Endothelial cell of umbilical vein (primary cell): ENCODE data around the gene ABHD10. TPM values are rescaled to one million over a fixed set of nuclear protein-coding genes. Genes with fewer than 3 reads are reported as not detected.

Source experiments
- BruUV-seq: library from RNA; stranded (reverse); fragments of 400-500 nt; replicated peaks from 2 replicates; lab custom pipeline; 2021; lab: Mats Ljungman, UMichigan
- CTCF ChIA-PET: fragments of 300-600, 350-600 bp; sonication (Branson Sonifier 250); formaldehyde crosslinking; loops from one replicate; lab custom pipeline; 2021; ENCODE audit warnings: antibody characterized with exemption, inconsistent platforms; lab: Charles Lee
- POLR2A ChIA-PET: fragments of 300-600, 350-600 bp; sonication (Branson Sonifier 250); formaldehyde crosslinking; loops from one replicate; lab custom pipeline; 2021; ENCODE audit warnings: antibody characterized with exemption, inconsistent platforms; lab: Charles Lee
- DNase-seq: peaks from one replicate; pipeline ENCODE4 v3.0.0-alpha.2; 2011; ENCODE audit warnings: low read depth, low spot score
- FAIRE-seq: peaks from 2 replicates; lab custom pipeline; 2011; peaks lifted over from hg19 to GRCh38; lab: Jason Lieb, UNC
- H2AFZ ChIP-seq: 2 replicates; pipeline ENCODE4 v1.6.0; 2012; ENCODE audit warnings: low read depth, low read length, control low read depth, inconsistent platforms
- H3K27ac ChIP-seq: 2 replicates; pipeline ENCODE4 v1.5.1; 2011; ENCODE audit warnings: low read depth, mild to moderate bottlenecking, control low read depth, low read length, moderate library complexity; ENCODE audit not compliant: insufficient read depth
- H3K27me3 ChIP-seq, 2 experiments: 2 replicates each; pipeline versions ENCODE4 v1.6.0 to v1.6.1; 2011; ENCODE audit warnings: low read length in 2 of 2, mixed read lengths in 1 of 2; ENCODE audit not compliant: control insufficient read depth in 2 of 2, insufficient read depth in 2 of 2
- H3K36me3 ChIP-seq, 2 experiments: 2 replicates in 1 of 2; 3 replicates in 1 of 2; pipeline ENCODE4 v1.5.1; 2011; ENCODE audit warnings: low read length in 2 of 2, mild to moderate bottlenecking in 1 of 2, moderate library complexity in 1 of 2; ENCODE audit not compliant: control insufficient read depth in 2 of 2, insufficient read depth in 2 of 2; ENCODE audit errors: extremely low read depth in 1 of 2
- H3K4me1 ChIP-seq: 3 replicates; pipeline ENCODE4 v1.5.1; 2011; ENCODE audit warnings: mild to moderate bottlenecking, low read length; ENCODE audit not compliant: control insufficient read depth, insufficient read depth; ENCODE audit errors: extremely low read depth
- H3K4me2 ChIP-seq: 2 replicates; pipeline ENCODE4 v1.6.1; 2011; ENCODE audit warnings: low read length, control low read depth, mixed read lengths; ENCODE audit not compliant: insufficient read depth
- H3K4me3 ChIP-seq, 3 experiments: fragments of 200-600 bp in 1 of 3; sonication (generic), shearing (Covaris generic) in 1 of 3; replicated peaks in 1 of 3; 2 replicates each; pipeline ENCODE4 v1.5.1; 2011 to 2016; ENCODE audit warnings: control low read depth in 3 of 3, low read length in 3 of 3, mild to moderate bottlenecking in 2 of 3, inconsistent platforms in 1 of 3, low read depth in 1 of 3, moderate library complexity in 1 of 3; ENCODE audit not compliant: insufficient read depth in 1 of 3
- H3K79me2 ChIP-seq: 2 replicates; pipeline ENCODE4 v1.6.0; 2012; ENCODE audit warnings: low read length, inconsistent platforms; ENCODE audit not compliant: control insufficient read depth, insufficient read depth
- H3K9ac ChIP-seq: replicated peaks from 2 replicates; pipeline ENCODE3; 2011; ENCODE audit warnings: low read length, control low read depth; ENCODE audit not compliant: insufficient read depth; ENCODE audit errors: extremely low read depth
- H3K9me1 ChIP-seq: replicated peaks from 3 replicates; pipeline ENCODE4 v1.6.0; 2011; ENCODE audit warnings: mild to moderate bottlenecking, low read length; ENCODE audit not compliant: control insufficient read depth, insufficient read depth; ENCODE audit errors: extremely low read depth
- H3K9me3 ChIP-seq: replicated peaks from 2 replicates; pipeline ENCODE4 v1.5.1; 2012; ENCODE audit warnings: low read length, inconsistent platforms; ENCODE audit not compliant: control insufficient read depth, insufficient read depth
- H4K20me1 ChIP-seq: replicated peaks from 2 replicates; pipeline ENCODE3; 2011; ENCODE audit warnings: mild to moderate bottlenecking, low read length; ENCODE audit not compliant: control insufficient read depth, insufficient read depth; ENCODE audit errors: extremely low read depth
- EZH2 ChIP-seq: IDR thresholded peaks from 2 replicates; pipeline ENCODE4 v1.6.1; 2012; ENCODE audit warnings: borderline replicate concordance, low read depth, mild to moderate bottlenecking, moderate library complexity, low read length, inconsistent platforms; ENCODE audit not compliant: severe bottlenecking
- FOS ChIP-seq: IDR thresholded peaks from 2 replicates; pipeline ENCODE4 v1.6.1; 2011; ENCODE audit warnings: mild to moderate bottlenecking, low read length, moderate library complexity, borderline replicate concordance; ENCODE audit not compliant: insufficient read depth
- GATA2 ChIP-seq: IDR thresholded peaks from 2 replicates; pipeline ENCODE4 v1.7.0; 2011; ENCODE audit warnings: low read depth, mild to moderate bottlenecking, moderate library complexity, mixed read lengths, low read length; ENCODE audit not compliant: insufficient read length, insufficient read depth
- JUN ChIP-seq: IDR thresholded peaks from 2 replicates; pipeline ENCODE4 v1.6.1; 2011; ENCODE audit warnings: borderline replicate concordance, low read depth; ENCODE audit not compliant: insufficient read length, insufficient read depth
- MYC ChIP-seq: IDR thresholded peaks from one replicate; pipeline ENCODE4 v1.6.1; 2011; ENCODE audit warnings: mild to moderate bottlenecking, low read depth, low read length
- POLR2A ChIP-seq: IDR thresholded peaks from 2 replicates; pipeline ENCODE4 v1.6.1; 2012; ENCODE audit warnings: low read depth, mild to moderate bottlenecking, control low read depth, low read length
- POLR2AphosphoS5 ChIP-seq: IDR thresholded peaks from 2 replicates; pipeline ENCODE4 v1.6.1; 2012; ENCODE audit warnings: low read depth, mild to moderate bottlenecking, control low read depth, low read length, moderate library complexity; ENCODE audit not compliant: insufficient read depth
- dilution Hi-C: fragments of 300-500 bp; cut with MboI; formaldehyde crosslinking; loops from one replicate; pipeline ENCODE4 v1.15.0; 2019; ENCODE audit warnings: low sequenced_read_pairs; ENCODE audit not compliant: extremely low pct_ligation_motif_present
- intact Hi-C: fragments of 100-400 bp; cut with micrococcal nuclease; formaldehyde crosslinking; loops from one replicate; pipeline ENCODE4 v1.10.0; 2022
- polyA plus RNA-seq, 4 experiments: library from polyadenylated mRNA; depleted of rRNA in 3 of 4; stranded (reverse) in 3 of 4; unstranded in 1 of 4; fragments of >200 nt; gene quantifications; 2 replicates each; pipeline versions ENCODE4 v1.2.1 to v1.2.3, GENCODE V29; 2011 to 2012; ENCODE audit warnings: missing spikeins in 1 of 4
- total RNA-seq: library from RNA; stranded (reverse); gene quantifications from 2 replicates; pipeline ENCODE4 v1.2.3, GENCODE V29; 2021
- TF ChIP-seq, protein P1 (sequence below), 2 donors: IDR thresholded peaks; 1 replicate in 1 of 2; 2 replicates in 1 of 2; pipeline ENCODE4 v1.5.1; 2011; ENCODE audit warnings: low read length in 2 of 2, mild to moderate bottlenecking in 2 of 2, moderate library complexity in 2 of 2, control low read depth in 1 of 2, inconsistent platforms in 1 of 2, low read depth in 1 of 2; ENCODE audit not compliant: insufficient read depth in 1 of 2; ENCODE audit errors: extremely low read depth in 1 of 2
- TF ChIP-seq, protein P2 (sequence below): IDR thresholded peaks from 2 replicates; pipeline ENCODE4 v1.6.1; 2011; ENCODE audit not compliant: insufficient read depth, insufficient read length

ABHD10 gene
- total and polyA plus RNA-seq, 2 donors (not counting 3 experiments of a cell fraction or from before 2014, with no cell fraction given) = 10.0 to 37.0 TPM

DNA sequence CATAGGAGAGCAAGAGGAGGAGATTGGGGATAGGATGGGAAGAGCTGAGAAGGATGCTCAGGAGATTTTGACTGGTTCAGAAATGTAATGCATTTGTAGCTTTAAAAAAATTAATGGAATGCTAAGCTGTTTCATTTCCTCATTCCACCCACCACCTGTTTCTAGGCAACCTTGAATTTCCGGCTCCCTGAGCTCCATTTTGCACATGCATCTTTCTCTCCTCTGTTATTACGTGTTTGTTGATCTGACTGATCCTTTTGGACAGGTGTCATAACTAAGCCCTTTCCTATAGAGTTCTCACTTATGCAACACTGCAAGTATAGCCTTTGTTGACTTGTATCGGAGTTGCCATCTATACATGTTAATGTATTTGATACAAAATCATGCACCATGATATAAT, 60.0 kb downstream of the ABHD10 start:
- H3K27ac ChIP-seq = no peak overlapping the region
- H3K27me3 ChIP-seq = no peaks in the 10 kb centered on the region
- ChIA-PET POLR2A (no interaction called here), CTCF (interaction anchor here (1.2 to 2.6 kb wide), 5 partner anchors 23 to 370 kb away, joined by 3 to 13 read pairs (median 3); partner anchors contain the start of gene ABHD10)
- H3K9me3 ChIP-seq = no peaks in the 10 kb centered on the region
- H3K4me1 ChIP-seq = no peaks in the 10 kb centered on the region
- H4K20me1 ChIP-seq = no peaks in the 10 kb centered on the region
- no peak overlapping the region for H3K4me2 ChIP-seq
- intact Hi-C loops = no loop called here
- no peaks in the 10 kb centered on the region for H3K36me3 ChIP-seq
- no peak for FAIRE-seq
- H3K9ac ChIP-seq = no peak overlapping the region
- no peaks in the 10 kb centered on the region for H3K9me1 ChIP-seq
- no peaks in the 10 kb centered on the region for H3K79me2 ChIP-seq
- H3K4me3 ChIP-seq = no peak overlapping the region
- H2AFZ ChIP-seq = no peak overlapping the region
- BruUV-seq = no TSS peak
- DNase-seq = no peak
- dilution Hi-C loops = no loop called here
- TF ChIP-seq MYC = no peak
- TF ChIP-seq GATA2 = no peak
- no peak for TF ChIP-seq POLR2A
- TF ChIP-seq JUN = no peak
- no peak for TF ChIP-seq FOS
- TF ChIP-seq, protein P1, sequence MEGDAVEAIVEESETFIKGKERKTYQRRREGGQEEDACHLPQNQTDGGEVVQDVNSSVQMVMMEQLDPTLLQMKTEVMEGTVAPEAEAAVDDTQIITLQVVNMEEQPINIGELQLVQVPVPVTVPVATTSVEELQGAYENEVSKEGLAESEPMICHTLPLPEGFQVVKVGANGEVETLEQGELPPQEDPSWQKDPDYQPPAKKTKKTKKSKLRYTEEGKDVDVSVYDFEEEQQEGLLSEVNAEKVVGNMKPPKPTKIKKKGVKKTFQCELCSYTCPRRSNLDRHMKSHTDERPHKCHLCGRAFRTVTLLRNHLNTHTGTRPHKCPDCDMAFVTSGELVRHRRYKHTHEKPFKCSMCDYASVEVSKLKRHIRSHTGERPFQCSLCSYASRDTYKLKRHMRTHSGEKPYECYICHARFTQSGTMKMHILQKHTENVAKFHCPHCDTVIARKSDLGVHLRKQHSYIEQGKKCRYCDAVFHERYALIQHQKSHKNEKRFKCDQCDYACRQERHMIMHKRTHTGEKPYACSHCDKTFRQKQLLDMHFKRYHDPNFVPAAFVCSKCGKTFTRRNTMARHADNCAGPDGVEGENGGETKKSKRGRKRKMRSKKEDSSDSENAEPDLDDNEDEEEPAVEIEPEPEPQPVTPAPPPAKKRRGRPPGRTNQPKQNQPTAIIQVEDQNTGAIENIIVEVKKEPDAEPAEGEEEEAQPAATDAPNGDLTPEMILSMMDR (IDR thresholded peaks at IDR 0.05; ENCODE audit: extremely low read depth in 1 of 2, insufficient read depth in 1 of 2, low read depth in 1 of 2, low read length in 2 of 2) = no peak
- TF ChIP-seq, protein P2, sequence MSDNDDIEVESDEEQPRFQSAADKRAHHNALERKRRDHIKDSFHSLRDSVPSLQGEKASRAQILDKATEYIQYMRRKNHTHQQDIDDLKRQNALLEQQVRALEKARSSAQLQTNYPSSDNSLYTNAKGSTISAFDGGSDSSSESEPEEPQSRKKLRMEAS = no peak
- TF ChIP-seq EZH2 = no peak
- no peak for TF ChIP-seq POLR2AphosphoS5
